Measurements from ENCODE around the gene LEKR1.
A peak's percentile ranks its signal among the peaks of the same experiment; 100 is the strongest.
"Not testable (repeated sequence)": the region's sequence is repeated elsewhere in the genome, so short reads cannot be mapped to it uniquely, and the experiment has no call there.

Gene LEKR1

DNA sequence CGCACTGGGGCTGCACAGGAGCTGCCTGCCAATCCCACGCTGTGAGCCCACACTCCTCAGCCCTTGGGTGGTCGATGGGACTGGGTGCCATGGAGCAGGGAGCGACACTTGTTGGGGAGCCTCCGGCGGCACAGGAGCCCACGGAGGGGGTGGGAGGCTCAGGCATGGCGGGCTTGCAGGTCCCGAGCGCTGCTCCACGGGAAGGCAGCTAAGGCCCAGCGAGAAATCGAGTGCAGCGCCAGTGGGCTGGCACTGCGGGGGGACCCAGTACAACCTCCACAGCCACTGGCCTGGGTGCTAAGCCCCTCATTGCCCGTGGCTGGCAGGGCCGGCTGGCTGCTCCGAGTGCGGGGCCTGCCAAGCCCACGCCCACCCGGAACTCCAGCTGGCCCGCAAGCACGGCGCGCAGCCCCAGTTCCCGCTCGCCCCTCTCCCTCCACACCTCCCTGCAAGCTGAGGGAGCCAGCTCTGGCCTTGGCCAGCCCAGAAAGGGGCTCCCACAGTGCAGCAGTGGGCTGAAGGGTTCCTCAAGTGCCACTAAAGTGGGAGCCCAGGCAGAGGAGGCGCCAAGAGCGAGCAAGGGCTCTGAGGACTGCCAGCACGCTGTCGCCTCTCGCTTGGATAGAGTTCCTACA lies 3.4 kb upstream of the LEKR1 start:
- H3K27ac ChIP-seq (ENCODE audit: low read length); H3K9ac ChIP-seq (ENCODE audit: low read length); H3K4me3 ChIP-seq (ENCODE audit: low read length); H3K9me3 ChIP-seq (ENCODE audit: control insufficient read depth, low read depth, low read length); H3K36me3 ChIP-seq (ENCODE audit: control insufficient read depth, low read depth, low read length): not testable (repeated sequence)
- H3K27me3 ChIP-seq (ENCODE audit: control insufficient read depth, insufficient read depth, low read length), result peaks cover 52% of the 10 kb centered on the region
- peaks cover 22% of the 10 kb centered on the region for H3K4me1 ChIP-seq (ENCODE audit: control insufficient read depth, low read depth, low read length)

DNA sequence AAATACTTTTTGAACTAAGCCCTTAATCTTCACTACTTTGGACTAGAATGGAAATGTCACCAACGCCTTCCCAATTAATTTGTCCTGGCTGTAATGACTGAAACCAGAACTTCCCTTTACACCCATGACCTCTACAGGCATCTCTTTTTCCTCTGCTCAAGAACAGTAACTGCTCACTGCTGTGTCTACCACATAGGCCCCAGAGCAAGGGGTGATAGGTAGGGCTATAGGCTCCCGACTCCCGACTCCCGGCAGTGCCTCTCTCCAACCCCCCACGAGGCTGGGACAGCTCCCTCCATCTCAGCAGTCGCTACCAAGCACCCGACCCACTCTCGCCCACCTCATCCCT lies 384 bp upstream of the LEKR1 start:
- peak overlapping the region; percentile 24 for H3K9ac ChIP-seq (ENCODE audit: low read length)
- no peaks in the 10 kb centered on the region for H3K36me3 ChIP-seq (ENCODE audit: control insufficient read depth, low read depth, low read length)

DNA sequence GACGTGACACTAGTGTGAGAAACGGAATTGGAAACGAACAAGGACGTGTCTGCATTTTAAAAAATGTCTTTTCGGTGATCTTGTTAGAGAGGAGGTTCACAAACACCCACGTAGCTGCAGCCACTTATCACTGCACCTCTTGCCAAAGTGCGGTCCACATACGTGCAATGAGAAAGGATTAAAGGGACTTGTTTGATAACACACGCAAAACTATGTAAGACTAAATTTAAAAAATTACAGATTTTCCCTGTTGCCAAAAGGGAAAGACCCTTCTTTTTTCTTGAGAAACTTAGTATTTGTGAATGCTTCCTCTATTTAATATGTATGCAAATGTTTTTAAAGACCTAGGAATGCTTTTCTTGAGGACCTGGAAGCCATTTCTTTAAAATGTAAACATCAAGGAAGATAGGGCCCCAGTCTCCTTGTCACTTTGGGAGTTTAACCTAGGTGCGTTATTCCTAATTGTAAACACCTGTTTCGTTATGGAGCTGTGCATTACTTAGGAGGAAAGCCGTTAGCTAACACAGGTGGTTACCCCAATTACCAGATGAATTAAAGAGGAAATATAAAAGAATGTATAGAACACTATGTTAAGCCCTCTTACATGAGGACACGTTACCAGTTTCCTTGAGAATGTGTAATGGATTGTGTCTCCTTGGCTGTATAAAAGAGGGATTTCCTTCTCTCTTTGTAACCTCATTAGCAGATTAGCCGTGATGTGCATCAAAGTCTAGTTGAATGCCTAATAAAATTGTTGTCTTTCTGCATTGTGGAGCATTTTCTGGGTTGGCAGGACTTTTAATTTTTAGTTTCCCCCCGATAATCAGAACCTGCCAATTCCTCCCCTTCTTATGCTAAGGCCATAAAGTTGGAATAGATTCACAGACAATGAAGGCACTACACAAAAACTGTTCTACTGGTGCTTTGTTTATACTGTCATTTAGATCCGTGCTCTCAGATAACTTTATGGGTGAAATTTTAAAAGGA lies 1.0 kb downstream of the LEKR1 start:
- Histone ChIP-seq H3K9ac (ENCODE audit: low read length) (peak overlapping the region; percentile 24), H3K4me1 (ENCODE audit: control insufficient read depth, low read depth, low read length) (peaks cover 39% of the 10 kb centered on the region), H3K4me3 (ENCODE audit: low read length) (peak overlapping the region; percentile 56), H3K9me3 (ENCODE audit: control insufficient read depth, low read depth, low read length) (no peaks in the 10 kb centered on the region), H3K27ac (ENCODE audit: low read length) (no peak overlapping the region), H3K27me3 (ENCODE audit: control insufficient read depth, insufficient read depth, low read length) (peaks cover 60% of the 10 kb centered on the region), H3K36me3 (ENCODE audit: control insufficient read depth, low read depth, low read length) (no peaks in the 10 kb centered on the region)

More for the DNA sequence above, 384 bp upstream of the LEKR1 start:
- peak overlapping the region; percentile 56 for H3K4me3 ChIP-seq (ENCODE audit: low read length)
- H3K27ac ChIP-seq (ENCODE audit: low read length), result no peak overlapping the region
- H3K4me1 ChIP-seq (ENCODE audit: control insufficient read depth, low read depth, low read length), result peaks cover 25% of the 10 kb centered on the region
- peaks cover 60% of the 10 kb centered on the region for H3K27me3 ChIP-seq (ENCODE audit: control insufficient read depth, insufficient read depth, low read length)
- no peaks in the 10 kb centered on the region for H3K9me3 ChIP-seq (ENCODE audit: control insufficient read depth, low read depth, low read length)

DNA sequence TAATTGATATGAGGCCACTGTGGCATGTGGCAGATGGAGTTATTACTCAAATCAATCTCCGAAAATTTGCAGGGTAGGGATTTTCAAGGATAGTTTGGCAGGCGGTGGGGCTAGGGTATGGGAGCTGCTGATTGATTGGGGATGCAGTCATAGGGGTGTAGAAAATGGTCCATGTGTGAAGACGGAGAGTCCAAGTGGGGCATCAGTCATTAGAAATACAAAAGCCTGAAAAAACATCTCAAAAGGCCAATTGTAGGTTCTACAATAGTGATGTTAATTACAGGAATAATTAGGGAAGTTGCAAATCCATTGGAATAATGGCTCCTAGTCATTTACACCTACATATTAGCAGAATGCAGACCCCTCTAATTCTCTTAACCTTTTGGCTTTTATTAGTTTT lies 4.9 kb downstream of the LEKR1 start:
- H3K27me3 ChIP-seq (ENCODE audit: control insufficient read depth, insufficient read depth, low read length), result peaks cover 39% of the 10 kb centered on the region
- peaks cover 60% of the 10 kb centered on the region for H3K4me1 ChIP-seq (ENCODE audit: control insufficient read depth, low read depth, low read length)
- no peak overlapping the region for H3K9ac ChIP-seq (ENCODE audit: low read length)
- H3K9me3 ChIP-seq (ENCODE audit: control insufficient read depth, low read depth, low read length), result no peaks in the 10 kb centered on the region
- no peaks in the 10 kb centered on the region for H3K36me3 ChIP-seq (ENCODE audit: control insufficient read depth, low read depth, low read length)
- no peak overlapping the region for H3K4me3 ChIP-seq (ENCODE audit: low read length)
- no peak overlapping the region for H3K27ac ChIP-seq (ENCODE audit: low read length)

DNA sequence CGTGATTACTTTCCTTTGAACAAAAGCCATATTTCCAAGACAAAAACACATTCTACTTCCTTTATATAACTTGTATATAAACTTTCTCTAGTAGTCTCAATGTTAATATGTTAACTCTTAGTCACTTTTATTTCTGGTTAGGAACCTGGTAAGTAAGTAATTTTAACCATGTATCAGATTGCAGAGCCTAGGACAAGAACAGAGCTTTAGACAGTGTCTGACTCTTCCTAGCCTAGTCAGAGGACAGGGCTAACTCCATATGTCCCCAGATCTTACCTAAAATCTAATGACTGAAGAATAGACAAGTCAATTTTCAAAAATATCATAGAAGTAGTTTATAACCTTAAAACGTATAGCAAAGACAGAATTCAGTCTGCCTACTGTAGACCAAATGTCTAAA lies 8.3 kb downstream of the LEKR1 start:
- Histone ChIP-seq H3K27me3 (ENCODE audit: control insufficient read depth, insufficient read depth, low read length) (peaks cover 10% of the 10 kb centered on the region), H3K9me3 (ENCODE audit: control insufficient read depth, low read depth, low read length) (no peaks in the 10 kb centered on the region), H3K4me3 (ENCODE audit: low read length) (no peak overlapping the region), H3K27ac (ENCODE audit: low read length) (no peak overlapping the region), H3K36me3 (ENCODE audit: control insufficient read depth, low read depth, low read length) (no peaks in the 10 kb centered on the region), H3K9ac (ENCODE audit: low read length) (no peak overlapping the region), H3K4me1 (ENCODE audit: control insufficient read depth, low read depth, low read length) (peaks cover 42% of the 10 kb centered on the region)

DNA sequence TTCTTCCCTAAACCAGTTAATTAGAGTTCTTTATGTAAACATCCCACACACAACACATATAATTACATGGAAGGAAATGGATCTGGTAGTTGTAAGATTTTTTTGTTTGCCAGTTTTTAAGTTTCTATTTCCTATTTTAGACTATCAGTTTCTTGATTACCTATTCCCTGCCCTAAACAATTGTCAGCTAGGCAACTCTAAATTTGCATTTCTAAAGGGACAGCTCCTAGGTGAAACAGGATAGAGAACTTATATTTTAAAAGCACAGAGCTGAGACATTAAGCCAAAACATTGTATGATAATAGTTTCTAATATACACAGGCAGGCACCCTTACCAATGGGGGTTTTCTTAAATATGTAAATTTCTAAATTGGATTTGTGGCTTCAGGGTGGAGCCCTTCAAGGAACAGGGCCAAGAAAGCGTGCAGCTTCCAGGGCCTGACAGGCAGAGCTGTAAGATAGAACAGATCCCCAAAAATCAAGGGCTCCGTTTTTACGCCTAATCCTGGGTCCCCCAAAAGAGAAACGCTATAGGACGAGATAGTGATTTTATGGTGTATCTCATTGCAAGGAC lies 8.9 kb downstream of the LEKR1 start:
- Histone ChIP-seq H3K9me3 (ENCODE audit: control insufficient read depth, low read depth, low read length) (no peaks in the 10 kb centered on the region), H3K9ac (ENCODE audit: low read length) (no peak overlapping the region), H3K4me3 (ENCODE audit: low read length) (peak overlapping the region; percentile 12), H3K36me3 (ENCODE audit: control insufficient read depth, low read depth, low read length) (no peaks in the 10 kb centered on the region), H3K27ac (ENCODE audit: low read length) (no peak overlapping the region), H3K4me1 (ENCODE audit: control insufficient read depth, low read depth, low read length) (peaks cover 42% of the 10 kb centered on the region), H3K27me3 (ENCODE audit: control insufficient read depth, insufficient read depth, low read length) (peaks cover 4% of the 10 kb centered on the region)

DNA sequence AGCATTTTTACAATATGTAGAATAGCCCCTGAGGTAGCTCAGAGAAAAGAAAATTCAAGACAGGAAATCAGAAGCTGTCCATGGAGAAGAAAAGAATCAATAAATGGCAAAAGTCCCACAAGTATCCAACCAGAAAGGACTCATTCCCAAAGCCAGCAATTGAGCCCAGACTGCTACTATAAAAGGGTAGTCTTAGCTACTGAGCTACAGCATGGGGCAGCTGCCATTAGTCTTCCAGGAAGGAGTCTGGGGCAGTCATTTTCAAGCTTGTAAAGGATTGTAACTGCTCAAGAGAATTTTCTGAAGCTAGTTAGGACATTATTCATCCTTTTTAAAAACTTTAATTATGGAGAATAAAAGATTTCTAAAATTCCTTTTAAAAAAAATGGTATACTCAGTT lies 10.5 kb downstream of the LEKR1 start:
- H3K4me1 ChIP-seq (ENCODE audit: control insufficient read depth, low read depth, low read length), result peaks cover 37% of the 10 kb centered on the region
- no peaks in the 10 kb centered on the region for H3K27me3 ChIP-seq (ENCODE audit: control insufficient read depth, insufficient read depth, low read length)
- no peaks in the 10 kb centered on the region for H3K9me3 ChIP-seq (ENCODE audit: control insufficient read depth, low read depth, low read length)
- H3K4me3 ChIP-seq (ENCODE audit: low read length), result no peak overlapping the region
- H3K36me3 ChIP-seq (ENCODE audit: control insufficient read depth, low read depth, low read length), result no peaks in the 10 kb centered on the region
- H3K9ac ChIP-seq (ENCODE audit: low read length), result no peak overlapping the region
- H3K27ac ChIP-seq (ENCODE audit: low read length), result no peak overlapping the region

DNA sequence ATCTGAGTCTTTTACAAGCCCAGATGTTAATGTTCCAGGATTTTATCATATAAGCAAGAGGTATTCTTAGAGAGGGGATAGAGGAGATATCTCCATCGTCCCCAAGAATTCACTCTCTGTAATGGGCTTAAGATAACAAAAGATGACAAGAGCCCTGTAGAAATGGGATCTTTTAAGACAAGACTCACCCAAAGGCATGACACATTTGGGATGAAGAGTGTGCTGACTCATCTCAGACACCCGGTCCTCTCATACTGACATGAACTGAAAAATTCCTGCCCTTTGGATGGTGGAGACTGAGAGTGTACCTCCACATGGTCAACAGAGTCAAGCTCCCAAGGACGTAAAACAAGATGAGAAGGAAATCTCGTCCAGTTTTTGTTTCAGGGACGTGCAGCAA lies 11.0 kb downstream of the LEKR1 start:
- H3K27ac ChIP-seq (ENCODE audit: low read length), result no peak overlapping the region

DNA sequence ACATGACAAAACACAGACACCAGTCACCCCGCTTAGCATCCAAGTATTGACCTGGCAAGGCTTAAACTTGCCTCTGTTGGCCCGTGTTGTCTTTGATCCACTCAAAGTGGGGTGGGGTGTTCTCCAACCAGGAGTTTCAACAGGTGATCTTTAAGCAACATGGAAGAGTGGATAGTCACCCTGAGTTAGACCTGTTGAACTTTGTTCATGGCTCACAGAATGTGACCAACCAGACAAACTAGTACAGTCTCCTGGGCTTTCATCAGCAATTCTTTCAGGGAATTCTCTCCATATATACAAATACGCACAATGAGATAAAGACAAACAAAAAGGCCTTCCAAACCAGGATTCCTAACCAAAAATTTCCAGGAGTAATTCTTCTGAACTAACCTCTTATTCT lies 11.9 kb downstream of the LEKR1 start:
- H3K36me3 ChIP-seq (ENCODE audit: control insufficient read depth, low read depth, low read length), result no peaks in the 10 kb centered on the region
- H3K4me1 ChIP-seq (ENCODE audit: control insufficient read depth, low read depth, low read length), result peaks cover 24% of the 10 kb centered on the region
- H3K9me3 ChIP-seq (ENCODE audit: control insufficient read depth, low read depth, low read length), result no peaks in the 10 kb centered on the region
- H3K4me3 ChIP-seq (ENCODE audit: low read length), result no peak overlapping the region
- H3K27ac ChIP-seq (ENCODE audit: low read length), result no peak overlapping the region
- H3K9ac ChIP-seq (ENCODE audit: low read length), result no peak overlapping the region
- H3K27me3 ChIP-seq (ENCODE audit: control insufficient read depth, insufficient read depth, low read length), result no peaks in the 10 kb centered on the region

More for the DNA sequence above, 11.0 kb downstream of the LEKR1 start:
- H3K4me1 ChIP-seq (ENCODE audit: control insufficient read depth, low read depth, low read length), result peaks cover 32% of the 10 kb centered on the region
- H3K36me3 ChIP-seq (ENCODE audit: control insufficient read depth, low read depth, low read length), result no peaks in the 10 kb centered on the region
- no peaks in the 10 kb centered on the region for H3K9me3 ChIP-seq (ENCODE audit: control insufficient read depth, low read depth, low read length)
- no peaks in the 10 kb centered on the region for H3K27me3 ChIP-seq (ENCODE audit: control insufficient read depth, insufficient read depth, low read length)
- no peak overlapping the region for H3K4me3 ChIP-seq (ENCODE audit: low read length)
- no peak overlapping the region for H3K9ac ChIP-seq (ENCODE audit: low read length)

DNA sequence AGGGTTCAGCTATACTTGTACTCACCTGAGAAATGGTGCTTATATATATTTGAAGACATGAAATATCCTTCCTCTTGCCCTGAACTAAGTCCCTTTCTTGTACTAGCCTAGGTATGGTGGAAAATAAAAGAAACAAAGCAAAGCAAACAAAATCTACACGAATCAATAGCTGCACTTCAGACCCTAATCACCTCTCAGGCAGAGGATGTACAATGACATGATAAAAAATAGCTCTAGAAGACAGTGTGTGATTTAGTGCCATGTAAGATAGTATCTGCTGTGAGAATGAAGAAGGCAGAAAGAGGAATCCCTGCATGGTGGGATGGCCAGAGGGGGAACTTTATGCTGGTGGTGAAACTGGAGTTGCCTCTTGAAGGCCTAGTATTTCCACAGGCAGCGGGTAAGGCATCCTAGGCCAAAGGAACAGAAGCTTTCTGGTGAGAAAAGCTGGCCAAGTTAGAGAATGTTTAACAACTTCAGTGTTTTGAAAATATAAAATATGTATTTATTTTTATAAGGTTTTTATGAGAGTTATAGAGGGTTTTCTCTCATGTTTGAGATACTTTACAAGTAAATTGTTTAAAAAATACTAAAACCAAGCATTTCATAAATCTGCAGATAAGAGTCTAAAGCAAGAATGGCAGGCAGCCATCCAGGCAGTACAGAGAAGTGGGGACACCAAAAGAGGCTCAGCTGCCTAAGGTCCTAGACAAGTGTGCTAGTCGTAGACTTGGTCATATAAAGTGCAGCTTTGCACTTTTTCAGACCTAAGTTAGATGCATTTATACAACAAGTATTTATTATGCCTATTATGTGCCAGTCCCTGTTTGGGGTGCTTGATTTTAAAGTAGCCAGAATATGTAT lies 14.9 kb downstream of the LEKR1 start:
- no peaks in the 10 kb centered on the region for H3K9me3 ChIP-seq (ENCODE audit: control insufficient read depth, low read depth, low read length)
- no peak overlapping the region for H3K4me3 ChIP-seq (ENCODE audit: low read length)
- no peaks in the 10 kb centered on the region for H3K36me3 ChIP-seq (ENCODE audit: control insufficient read depth, low read depth, low read length)
- no peaks in the 10 kb centered on the region for H3K27me3 ChIP-seq (ENCODE audit: control insufficient read depth, insufficient read depth, low read length)
- no peak overlapping the region for H3K9ac ChIP-seq (ENCODE audit: low read length)
- H3K27ac ChIP-seq (ENCODE audit: low read length), result no peak overlapping the region
- peaks cover 8% of the 10 kb centered on the region for H3K4me1 ChIP-seq (ENCODE audit: control insufficient read depth, low read depth, low read length)
